Measurements from ENCODE around the gene DISC1.
"Not testable (repeated sequence)": the region's sequence is repeated elsewhere in the genome, so short reads cannot be mapped to it uniquely, and the experiment has no call there.

Gene DISC1

GRCh38 chr1:231940116-231940515, 313.5 kb downstream of the DISC1 start:
- no peak for DNase-seq

GRCh38 chr1:231940701-231941100, 314.1 kb downstream of the DISC1 start:
- no peak for DNase-seq

GRCh38 chr1:231943084-231943483, 316.5 kb downstream of the DISC1 start:
- no peak for DNase-seq

- not testable (repeated sequence) for DNase-seq
These were observed 321.5 kb downstream of the DISC1 start for GRCh38 chr1:231948102-231948501.

- no peak for DNase-seq
These were observed 322.9 kb downstream of the DISC1 start for GRCh38 chr1:231949277-231950091.

- DNase-seq = no peak
These were observed 323.9 kb downstream of the DISC1 start for GRCh38 chr1:231950331-231951128.

GRCh38 chr1:231951374-231951773, 324.8 kb downstream of the DISC1 start:
- DNase-seq = no peak

GRCh38 chr1:231952154-231952553, 325.6 kb downstream of the DISC1 start:
- DNase-seq = no peak

- DNase-seq = no peak
These were observed 327.1 kb downstream of the DISC1 start for GRCh38 chr1:231953660-231954059.

- no peak for DNase-seq
These were observed 328.2 kb downstream of the DISC1 start for GRCh38 chr1:231954751-231955150.

GRCh38 chr1:231957359-231957758, 330.8 kb downstream of the DISC1 start:
- DNase-seq = no peak

- DNase-seq = no peak
These were observed 331.9 kb downstream of the DISC1 start for GRCh38 chr1:231958448-231958847.

GRCh38 chr1:231959225-231959884, 332.8 kb downstream of the DISC1 start:
- DNase-seq = no peak

- not testable (repeated sequence) for DNase-seq
These were observed 335.2 kb downstream of the DISC1 start for GRCh38 chr1:231961801-231962200.

- DNase-seq = no peak
These were observed 336.0 kb downstream of the DISC1 start for GRCh38 chr1:231962636-231963035.

- no peak for DNase-seq
These were observed 337.7 kb downstream of the DISC1 start for GRCh38 chr1:231964241-231964640.

GRCh38 chr1:231964961-231965360, 338.4 kb downstream of the DISC1 start:
- DNase-seq = no peak

- DNase-seq = no peak
These were observed 339.0 kb downstream of the DISC1 start for GRCh38 chr1:231965615-231966014.

- no peak for DNase-seq
These were observed 340.4 kb downstream of the DISC1 start for GRCh38 chr1:231966983-231967382.

GRCh38 chr1:231969076-231969475, 342.5 kb downstream of the DISC1 start:
- DNase-seq = no peak

GRCh38 chr1:231969761-231970160, 343.2 kb downstream of the DISC1 start:
- not testable (repeated sequence) for DNase-seq

- no peak for DNase-seq
These were observed 344.1 kb downstream of the DISC1 start for GRCh38 chr1:231970684-231971083.

GRCh38 chr1:231971397-231972110, 345.0 kb downstream of the DISC1 start:
- no peak for DNase-seq
